Measurements from ENCODE around the gene RASA1. TPM values are rescaled to one million over a fixed set of nuclear protein-coding genes. Genes with fewer than 3 reads are reported as not detected.

Gene RASA1
- total RNA-seq, 4 donors from 2014 or later = 25.9 to 59.9 (median 46.3) TPM

GRCh38 chr5:87242242-87242641, 25.4 kb upstream of the RASA1 start:
- TF ChIP-seq POLR2A (IDR thresholded peaks at IDR 0.05) = no peak
- TF ChIP-seq CTCF (IDR thresholded peaks at IDR 0.05) = no peak
- H3K36me3 ChIP-seq = no peaks in the 10 kb centered on the region
- H3K9me3 ChIP-seq = no peaks in the 10 kb centered on the region
- intact Hi-C loops (cut with DNase I; ENCODE audit: low total_unique reads) = no loop called here
- H3K27ac ChIP-seq = no peak overlapping the region
- DNase-seq = no peak
- H3K4me3 ChIP-seq = no peak overlapping the region
- H3K27me3 ChIP-seq = no peaks in the 10 kb centered on the region
- no peaks in the 10 kb centered on the region for H3K4me1 ChIP-seq

GRCh38 chr5:87243161-87243844, 24.4 kb upstream of the RASA1 start:
- no peak for DNase-seq
- Histone ChIP-seq H3K27ac (no peak overlapping the region), H3K36me3 (no peaks in the 10 kb centered on the region), H3K4me3 (no peak overlapping the region), H3K27me3 (no peaks in the 10 kb centered on the region), H3K4me1 (no peaks in the 10 kb centered on the region), H3K9me3 (no peaks in the 10 kb centered on the region)
- no peak for TF ChIP-seq POLR2A (IDR thresholded peaks at IDR 0.05)
- no peak for TF ChIP-seq CTCF (IDR thresholded peaks at IDR 0.05)
- intact Hi-C loops (cut with DNase I; ENCODE audit: low total_unique reads) = no loop called here

- Histone ChIP-seq H3K27ac (no peak overlapping the region), H3K4me3 (no peak overlapping the region), H3K9me3 (no peaks in the 10 kb centered on the region), H3K4me1 (no peaks in the 10 kb centered on the region), H3K36me3 (no peaks in the 10 kb centered on the region), H3K27me3 (no peaks in the 10 kb centered on the region)
- no peak for TF ChIP-seq POLR2A (IDR thresholded peaks at IDR 0.05)
- no peak for TF ChIP-seq CTCF (IDR thresholded peaks at IDR 0.05)
- no peak for DNase-seq
- intact Hi-C loops (cut with DNase I; ENCODE audit: low total_unique reads) = no loop called here
Measured at GRCh38 chr5:87245451-87245850, 22.2 kb upstream of the RASA1 start.

- TF ChIP-seq CTCF (IDR thresholded peaks at IDR 0.05) (no peak), POLR2A (IDR thresholded peaks at IDR 0.05) (no peak)
- H3K9me3 ChIP-seq = no peaks in the 10 kb centered on the region
- no peak overlapping the region for H3K27ac ChIP-seq
- H3K4me1 ChIP-seq = no peaks in the 10 kb centered on the region
- H3K36me3 ChIP-seq = no peaks in the 10 kb centered on the region
- intact Hi-C loops (cut with DNase I; ENCODE audit: low total_unique reads) = no loop called here
- DNase-seq = no peak
- no peaks in the 10 kb centered on the region for H3K27me3 ChIP-seq
- H3K4me3 ChIP-seq = no peak overlapping the region
Measured at GRCh38 chr5:87246061-87246460, 21.6 kb upstream of the RASA1 start.

- DNase-seq = no peak
- no peak overlapping the region for H3K27ac ChIP-seq
- no peak for TF ChIP-seq CTCF (IDR thresholded peaks at IDR 0.05)
- H3K27me3 ChIP-seq = no peaks in the 10 kb centered on the region
- H3K9me3 ChIP-seq = no peaks in the 10 kb centered on the region
- no peak overlapping the region for H3K4me3 ChIP-seq
- intact Hi-C loops (cut with DNase I; ENCODE audit: low total_unique reads) = no loop called here
- no peaks in the 10 kb centered on the region for H3K4me1 ChIP-seq
- no peaks in the 10 kb centered on the region for H3K36me3 ChIP-seq
Measured at GRCh38 chr5:87252283-87252605, 15.4 kb upstream of the RASA1 start.
